Right atrium auricular region (tissue), 2 donors: ENCODE results near the gene GEMIN4. TPM values are rescaled to one million over a fixed set of nuclear protein-coding genes. Genes with fewer than 3 reads are reported as not detected.

ENCODE experiments used
- DNase-seq: peaks from one replicate; pipeline ENCODE4 v3.0.0-alpha.2; 2019; ENCODE audit warnings: low spot score
- H3K27ac ChIP-seq, 2 donors: fragments of 200-600 bp; sonication (generic); 1 replicate in 1 of 2; 2 replicates in 1 of 2; pipeline ENCODE4 v1.5.1; 2016 to 2019
- H3K27me3 ChIP-seq, 2 donors: fragments of 200-600 bp; sonication (generic); one replicate each; pipeline versions ENCODE4 v1.5.1 to v1.6.0; 2017 to 2019
- H3K36me3 ChIP-seq: fragments of 200-600 bp; sonication (generic); one replicate; pipeline ENCODE4 v1.5.1; 2016
- H3K4me1 ChIP-seq, 2 donors: fragments of 200-600 bp; sonication (generic); one replicate each; pipeline versions ENCODE4 v1.5.1 to v1.6.0; 2017 to 2019
- H3K4me3 ChIP-seq, 2 donors: fragments of 200-600 bp; sonication (generic); 1 replicate in 1 of 2; 2 replicates in 1 of 2; pipeline ENCODE4 v1.5.1; 2017 to 2019; ENCODE audit warnings: mild to moderate bottlenecking in 1 of 2, moderate library complexity in 1 of 2
- H3K9me3 ChIP-seq, 2 donors: fragments of 200-600 bp; sonication (generic); one replicate each; pipeline ENCODE4 v1.5.1; 2019
- total RNA-seq, 2 donors: library from RNA; depleted of rRNA; stranded (reverse); fragments of >200 nt; gene quantifications; one replicate each; pipeline ENCODE4 v1.1.0, GENCODE V29; 2016
- TF ChIP-seq, protein P1 (sequence below), 2 donors: fragments of 200-600 bp; sonication (generic); IDR thresholded peaks; one replicate each; pipeline ENCODE4 v1.5.1; 2019; ENCODE audit warnings: antibody characterized with exemption in 2 of 2

Gene GEMIN4
- total RNA-seq, 2 donors from 2014 or later = 8.2 to 19.7 TPM

DNA sequence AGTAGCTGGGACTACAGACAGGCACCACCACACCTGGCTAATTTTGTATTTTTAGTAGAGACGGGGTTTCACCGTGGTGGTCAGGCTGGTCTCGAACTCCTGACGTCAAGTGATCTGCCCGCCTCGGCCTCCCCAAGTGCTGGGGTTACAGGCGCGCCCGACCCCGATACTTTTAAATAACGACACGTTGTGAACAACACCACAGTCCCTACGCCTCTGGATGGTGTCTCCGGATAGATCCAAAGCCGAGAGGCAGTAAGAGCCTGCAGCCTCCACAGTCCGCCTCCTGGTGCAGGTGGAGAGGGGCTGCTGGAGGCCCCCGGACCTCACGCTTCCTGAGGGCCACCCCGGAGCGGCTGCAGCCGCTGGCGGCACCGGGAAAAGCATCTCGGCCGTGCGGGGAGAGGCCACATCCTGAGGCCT is 20.4 kb downstream of the GEMIN4 start:
- no peaks in the 10 kb centered on the region for H3K36me3 ChIP-seq
- TF ChIP-seq, protein P1, sequence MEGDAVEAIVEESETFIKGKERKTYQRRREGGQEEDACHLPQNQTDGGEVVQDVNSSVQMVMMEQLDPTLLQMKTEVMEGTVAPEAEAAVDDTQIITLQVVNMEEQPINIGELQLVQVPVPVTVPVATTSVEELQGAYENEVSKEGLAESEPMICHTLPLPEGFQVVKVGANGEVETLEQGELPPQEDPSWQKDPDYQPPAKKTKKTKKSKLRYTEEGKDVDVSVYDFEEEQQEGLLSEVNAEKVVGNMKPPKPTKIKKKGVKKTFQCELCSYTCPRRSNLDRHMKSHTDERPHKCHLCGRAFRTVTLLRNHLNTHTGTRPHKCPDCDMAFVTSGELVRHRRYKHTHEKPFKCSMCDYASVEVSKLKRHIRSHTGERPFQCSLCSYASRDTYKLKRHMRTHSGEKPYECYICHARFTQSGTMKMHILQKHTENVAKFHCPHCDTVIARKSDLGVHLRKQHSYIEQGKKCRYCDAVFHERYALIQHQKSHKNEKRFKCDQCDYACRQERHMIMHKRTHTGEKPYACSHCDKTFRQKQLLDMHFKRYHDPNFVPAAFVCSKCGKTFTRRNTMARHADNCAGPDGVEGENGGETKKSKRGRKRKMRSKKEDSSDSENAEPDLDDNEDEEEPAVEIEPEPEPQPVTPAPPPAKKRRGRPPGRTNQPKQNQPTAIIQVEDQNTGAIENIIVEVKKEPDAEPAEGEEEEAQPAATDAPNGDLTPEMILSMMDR (IDR thresholded peaks at IDR 0.05) = no peak
- H3K9me3 ChIP-seq = no peaks in the 10 kb centered on the region
- no peaks in the 10 kb centered on the region for H3K27me3 ChIP-seq
- peaks cover 0 to 16% of the 10 kb centered on the region in 2 donors for H3K4me1 ChIP-seq
- H3K4me3 ChIP-seq = peak overlapping the region; percentile 80 to 82
- H3K27ac ChIP-seq = peak overlapping the region; percentile 76 to 81
- DNase-seq = no peak

DNA sequence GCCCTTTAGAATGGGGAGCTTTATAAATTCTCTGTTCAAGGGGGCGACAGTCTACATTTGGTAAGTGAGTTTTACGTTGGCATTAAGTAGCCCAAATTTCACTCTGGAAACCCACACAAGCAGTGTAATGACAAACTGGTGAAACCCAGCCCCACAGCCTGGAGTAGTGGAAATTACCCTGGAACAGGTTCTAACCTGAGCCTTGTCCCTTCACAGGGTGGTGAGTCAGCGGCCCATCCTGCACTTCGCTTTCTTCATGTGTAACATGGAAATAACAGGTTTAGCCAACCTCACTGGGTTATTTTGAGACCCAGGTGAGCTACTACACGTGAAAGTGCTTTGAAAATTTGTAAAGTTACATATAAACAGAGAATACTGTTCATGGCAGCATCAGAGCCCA is 23.2 kb downstream of the GEMIN4 start:
- H3K4me3 ChIP-seq = no peak overlapping the region
- TF ChIP-seq, protein P1 (IDR thresholded peaks at IDR 0.05) = no peak
- no peak overlapping the region for H3K27ac ChIP-seq
- no peaks in the 10 kb centered on the region for H3K36me3 ChIP-seq
- H3K4me1 ChIP-seq = peaks cover 0 to 16% of the 10 kb centered on the region in 2 donors
- DNase-seq = no peak
- H3K9me3 ChIP-seq = no peaks in the 10 kb centered on the region
- H3K27me3 ChIP-seq = no peaks in the 10 kb centered on the region

DNA sequence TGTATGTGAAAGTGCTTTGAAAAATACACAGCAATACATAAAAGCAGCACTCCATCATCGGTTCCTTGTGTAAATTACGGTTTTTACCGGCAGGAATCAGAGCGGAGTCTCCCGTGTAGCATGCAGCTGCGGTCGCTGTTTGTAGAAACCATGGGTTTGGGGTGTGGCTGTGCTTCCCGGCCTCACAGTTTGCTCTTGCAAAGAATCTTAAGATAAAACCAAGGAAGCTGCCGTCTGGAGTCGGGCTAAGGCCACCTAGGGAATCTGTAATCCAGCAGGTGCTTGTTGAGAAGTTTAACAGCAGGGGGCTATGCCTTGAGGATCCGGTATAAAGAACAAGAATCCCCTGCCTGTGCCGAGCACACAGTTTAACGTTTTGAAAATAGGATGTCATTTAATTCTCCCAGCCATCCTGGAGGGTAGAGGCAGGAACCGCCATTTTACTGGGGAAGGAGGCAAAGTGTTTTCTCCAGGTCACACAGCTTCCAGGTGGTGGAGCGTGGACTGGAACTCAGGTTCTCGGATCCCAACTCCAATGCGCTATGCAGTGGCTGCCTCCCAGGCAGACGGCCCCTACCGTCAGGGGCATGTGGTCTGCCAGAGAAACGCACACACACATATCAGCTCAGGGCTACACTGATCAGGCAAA is 25.7 kb downstream of the GEMIN4 start:
- TF ChIP-seq, protein P1 (IDR thresholded peaks at IDR 0.05) = no peak
- no peaks in the 10 kb centered on the region for H3K27me3 ChIP-seq
- DNase-seq = no peak
- H3K9me3 ChIP-seq = no peaks in the 10 kb centered on the region
- H3K4me1 ChIP-seq = peaks cover 0 to 5% of the 10 kb centered on the region in 2 donors
- H3K36me3 ChIP-seq = no peaks in the 10 kb centered on the region
- no peak overlapping the region for H3K27ac ChIP-seq
- no peak overlapping the region for H3K4me3 ChIP-seq

DNA sequence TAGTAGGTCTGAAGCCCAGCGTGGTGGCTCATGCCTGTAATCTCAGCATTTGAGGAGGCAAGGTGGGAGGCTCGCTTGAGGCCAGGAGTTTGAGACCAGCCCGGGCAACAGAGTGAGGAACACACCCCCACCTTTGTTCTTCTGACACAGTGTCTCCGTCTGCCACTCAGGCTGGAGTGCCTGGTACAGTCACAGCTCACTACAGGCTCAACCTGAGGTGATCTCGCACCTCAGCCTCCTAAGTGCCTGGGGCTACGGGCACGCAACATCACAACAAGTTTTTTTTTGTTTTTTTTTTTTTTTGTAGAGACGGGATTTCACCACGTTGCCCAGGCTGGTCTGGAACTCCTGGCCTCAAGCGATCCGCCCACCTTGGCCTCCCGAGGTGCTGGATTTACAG is 26.3 kb downstream of the GEMIN4 start:
- Histone ChIP-seq H3K4me1 (no peaks in the 10 kb centered on the region), H3K36me3 (no peaks in the 10 kb centered on the region), H3K27ac (no peak overlapping the region), H3K9me3 (no peaks in the 10 kb centered on the region), H3K4me3 (no peak overlapping the region), H3K27me3 (no peaks in the 10 kb centered on the region)
- DNase-seq = no peak
- TF ChIP-seq, protein P1 (IDR thresholded peaks at IDR 0.05) = no peak

DNA sequence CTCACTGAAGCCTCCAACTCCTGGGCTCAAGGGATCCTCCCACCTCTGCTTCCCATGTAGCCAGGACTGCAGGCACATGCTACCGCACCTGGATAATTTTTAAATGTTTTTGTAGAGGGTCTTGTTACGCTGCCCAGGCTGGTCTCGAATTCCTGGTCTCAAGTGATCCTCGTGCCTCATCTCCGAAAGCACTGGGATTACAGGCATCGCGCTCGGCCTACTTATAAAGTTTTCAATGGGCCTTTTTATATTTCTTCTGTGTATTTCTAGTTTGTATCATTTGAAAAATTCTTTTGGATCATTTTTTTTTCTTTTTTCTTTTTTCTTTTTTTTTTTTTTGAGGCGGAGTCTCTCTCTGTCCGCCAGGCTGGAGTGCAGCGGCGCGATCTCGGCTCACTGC is 27.0 kb downstream of the GEMIN4 start:
- TF ChIP-seq, protein P1 (IDR thresholded peaks at IDR 0.05) = no peak
- no peaks in the 10 kb centered on the region for H3K4me1 ChIP-seq
- DNase-seq = no peak
- no peak overlapping the region for H3K4me3 ChIP-seq
- H3K36me3 ChIP-seq = no peaks in the 10 kb centered on the region
- no peak overlapping the region for H3K27ac ChIP-seq
- no peaks in the 10 kb centered on the region for H3K9me3 ChIP-seq
- H3K27me3 ChIP-seq = no peaks in the 10 kb centered on the region

DNA sequence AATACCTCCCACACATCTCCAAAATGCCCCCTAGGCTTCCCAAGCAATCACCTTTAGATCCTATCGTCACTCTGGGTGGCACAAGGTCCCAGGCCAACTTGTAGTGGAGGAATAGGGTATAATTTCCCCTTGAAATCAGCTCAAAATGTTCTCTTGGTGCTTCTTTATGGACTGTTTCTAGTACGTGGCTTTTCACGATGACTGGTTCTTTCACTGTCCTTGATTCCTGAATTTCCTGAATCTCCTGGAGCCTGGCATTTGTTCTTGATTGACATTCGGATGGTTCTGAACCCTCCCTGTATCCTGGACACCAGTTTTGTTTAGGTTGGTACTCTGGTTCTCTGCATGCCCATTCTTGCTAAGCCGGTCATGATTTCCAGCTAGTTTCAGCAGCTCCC is 30.5 kb downstream of the GEMIN4 start:
- TF ChIP-seq, protein P1 (IDR thresholded peaks at IDR 0.05) = no peak
- no peaks in the 10 kb centered on the region for H3K27me3 ChIP-seq
- H3K4me1 ChIP-seq = peaks cover 0 to 3% of the 10 kb centered on the region in 2 donors
- DNase-seq = no peak
- no peaks in the 10 kb centered on the region for H3K36me3 ChIP-seq
- no peak overlapping the region for H3K27ac ChIP-seq
- no peaks in the 10 kb centered on the region for H3K9me3 ChIP-seq
- no peak overlapping the region for H3K4me3 ChIP-seq
